Endothelial cell (in vitro differentiated cells): ENCODE results near the gene PLS1. TPM values are rescaled to one million over a fixed set of nuclear protein-coding genes. Genes with fewer than 3 reads are reported as not detected.

Experiments used
- DNase-seq: peaks from one replicate; pipeline ENCODE4 v3.0.0; 2021; ENCODE audit warnings: low spot score
- H3K27ac Mint-ChIP-seq: one replicate; pipeline ENCODE4 v1.8.0; 2021; ENCODE audit warnings: mixed read lengths, inconsistent platforms; ENCODE audit not compliant: unreplicated experiment
- H3K27me3 Mint-ChIP-seq: one replicate; pipeline ENCODE4 v1.8.0; 2021; ENCODE audit warnings: mild to moderate bottlenecking, moderate library complexity, mixed read lengths, inconsistent platforms; ENCODE audit not compliant: unreplicated experiment
- H3K36me3 Mint-ChIP-seq: one replicate; pipeline ENCODE4 v1.8.0; 2021; ENCODE audit warnings: mild to moderate bottlenecking, low read depth, mixed read lengths, inconsistent platforms; ENCODE audit not compliant: unreplicated experiment
- H3K4me1 Mint-ChIP-seq: one replicate; pipeline ENCODE4 v1.8.0; 2021; ENCODE audit warnings: mild to moderate bottlenecking, mixed read lengths, inconsistent platforms; ENCODE audit not compliant: unreplicated experiment
- H3K4me3 Mint-ChIP-seq: one replicate; pipeline ENCODE4 v1.8.0; 2021; ENCODE audit warnings: mild to moderate bottlenecking, mixed read lengths, inconsistent platforms; ENCODE audit not compliant: unreplicated experiment
- H3K9me3 Mint-ChIP-seq: one replicate; pipeline ENCODE4 v1.8.0; 2021; ENCODE audit warnings: mixed read lengths, inconsistent platforms; ENCODE audit not compliant: unreplicated experiment
- CTCF ChIP-seq: fragments of 200-600 bp; sonication (generic); IDR thresholded peaks from one replicate; pipeline ENCODE4 v1.5.0; 2021; ENCODE audit warnings: antibody characterized with exemption; ENCODE audit not compliant: unreplicated experiment
- total RNA-seq: library from RNA; stranded (reverse); fragmentation: NEBNext Ultra II Directional; extraction: Animal tissue kit (Norgen Biotek cat#: 25700); gene quantifications from one replicate; pipeline ENCODE4 v1.2.1, GENCODE V29; 2021; ENCODE audit not compliant: unreplicated experiment

Gene PLS1
- total RNA-seq, 1 donor from 2014 or later, result 2.0 TPM

GRCh38 chr3:142636050-142636449 is 39.9 kb downstream of the PLS1 start:
- H3K9me3 Mint-ChIP-seq, result no peaks in the 10 kb centered on the region
- H3K27ac Mint-ChIP-seq, result no peak overlapping the region
- H3K27me3 Mint-ChIP-seq, result peaks cover 3% of the 10 kb centered on the region
- DNase-seq, result no peak
- H3K4me1 Mint-ChIP-seq, result no peaks in the 10 kb centered on the region
- H3K36me3 Mint-ChIP-seq, result no peaks in the 10 kb centered on the region
- H3K4me3 Mint-ChIP-seq, result no peak overlapping the region
- TF ChIP-seq CTCF, result no peak

- H3K36me3 Mint-ChIP-seq, result no peaks in the 10 kb centered on the region
- peaks cover 3% of the 10 kb centered on the region for H3K27me3 Mint-ChIP-seq
- no peak for DNase-seq
- TF ChIP-seq CTCF, result no peak
- H3K9me3 Mint-ChIP-seq, result no peaks in the 10 kb centered on the region
- H3K4me1 Mint-ChIP-seq, result no peaks in the 10 kb centered on the region
- no peak overlapping the region for H3K27ac Mint-ChIP-seq
- no peak overlapping the region for H3K4me3 Mint-ChIP-seq
Measured at GRCh38 chr3:142636664-142637063, 40.5 kb downstream of the PLS1 start.

GRCh38 chr3:142638291-142638690 is 42.1 kb downstream of the PLS1 start:
- TF ChIP-seq CTCF, result no peak
- Mint-ChIP-seq H3K4me1 (no peaks in the 10 kb centered on the region), H3K4me3 (no peak overlapping the region), H3K36me3 (no peaks in the 10 kb centered on the region), H3K27me3 (peaks cover 3% of the 10 kb centered on the region), H3K9me3 (no peaks in the 10 kb centered on the region), H3K27ac (no peak overlapping the region)
- no peak for DNase-seq

- Mint-ChIP-seq H3K27me3 (no peaks in the 10 kb centered on the region), H3K27ac (no peak overlapping the region), H3K9me3 (no peaks in the 10 kb centered on the region), H3K4me1 (peaks cover 6% of the 10 kb centered on the region), H3K4me3 (no peak overlapping the region), H3K36me3 (no peaks in the 10 kb centered on the region)
- no peak for DNase-seq
- TF ChIP-seq CTCF, result no peak
Measured at GRCh38 chr3:142641504-142641903, 45.3 kb downstream of the PLS1 start.

- no peak for DNase-seq
- Mint-ChIP-seq H3K4me1 (peaks cover 9% of the 10 kb centered on the region), H3K4me3 (no peak overlapping the region), H3K36me3 (no peaks in the 10 kb centered on the region), H3K27me3 (no peaks in the 10 kb centered on the region), H3K9me3 (no peaks in the 10 kb centered on the region), H3K27ac (no peak overlapping the region)
- TF ChIP-seq CTCF, result no peak
Measured at GRCh38 chr3:142642956-142643355, 46.8 kb downstream of the PLS1 start.
